ENCODE data around the gene C9orf85.

DNA sequence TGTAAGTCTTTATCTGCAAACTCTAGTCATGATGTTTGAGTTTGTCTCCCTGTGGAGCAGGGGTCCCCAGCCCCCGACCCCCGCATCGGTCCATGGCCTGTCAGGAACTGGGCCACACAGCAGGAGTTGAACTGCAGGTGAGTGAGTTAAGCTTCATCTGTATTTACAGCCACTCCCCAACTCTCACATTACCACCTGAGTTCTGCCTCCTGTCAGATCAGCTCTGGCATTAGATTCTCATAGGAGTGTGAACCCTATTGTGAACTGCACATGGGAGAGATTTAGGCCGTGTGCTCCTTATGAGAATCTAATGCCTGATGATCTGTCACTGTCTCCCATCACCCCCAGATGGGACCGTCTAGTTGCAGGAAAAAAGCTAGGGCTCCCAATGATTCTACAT is 7.0 kb downstream of the C9orf85 start:
- TF ChIP-seq SP1 (CRISPR knock-in tag; conservative IDR thresholded peaks at IDR 0.05) (no peak), USF1 (CRISPR knock-in tag; IDR thresholded peaks at IDR 0.05) (no peak)
- TF ChIP-seq, protein P1, sequence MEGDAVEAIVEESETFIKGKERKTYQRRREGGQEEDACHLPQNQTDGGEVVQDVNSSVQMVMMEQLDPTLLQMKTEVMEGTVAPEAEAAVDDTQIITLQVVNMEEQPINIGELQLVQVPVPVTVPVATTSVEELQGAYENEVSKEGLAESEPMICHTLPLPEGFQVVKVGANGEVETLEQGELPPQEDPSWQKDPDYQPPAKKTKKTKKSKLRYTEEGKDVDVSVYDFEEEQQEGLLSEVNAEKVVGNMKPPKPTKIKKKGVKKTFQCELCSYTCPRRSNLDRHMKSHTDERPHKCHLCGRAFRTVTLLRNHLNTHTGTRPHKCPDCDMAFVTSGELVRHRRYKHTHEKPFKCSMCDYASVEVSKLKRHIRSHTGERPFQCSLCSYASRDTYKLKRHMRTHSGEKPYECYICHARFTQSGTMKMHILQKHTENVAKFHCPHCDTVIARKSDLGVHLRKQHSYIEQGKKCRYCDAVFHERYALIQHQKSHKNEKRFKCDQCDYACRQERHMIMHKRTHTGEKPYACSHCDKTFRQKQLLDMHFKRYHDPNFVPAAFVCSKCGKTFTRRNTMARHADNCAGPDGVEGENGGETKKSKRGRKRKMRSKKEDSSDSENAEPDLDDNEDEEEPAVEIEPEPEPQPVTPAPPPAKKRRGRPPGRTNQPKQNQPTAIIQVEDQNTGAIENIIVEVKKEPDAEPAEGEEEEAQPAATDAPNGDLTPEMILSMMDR (IDR thresholded peaks at IDR 0.05): no peak

Data from WTC11 (cell line).